ENCODE results near the gene SLC10A4.
"Not testable (repeated sequence)": the region's sequence is repeated elsewhere in the genome, so short reads cannot be mapped to it uniquely, and the experiment has no call there.

SLC10A4 gene

GRCh38 chr4:48483006-48483776 lies at the start of gene SLC10A4:
Gene SLC10A4 (plus strand): TSS chr4:48483343. CDS start chr4:48483562, 219 bp downstream.
- no peak for DNase-seq

GRCh38 chr4:48436318-48436717 lies 46.8 kb upstream of the SLC10A4 start:
- DNase-seq: no peak

GRCh38 chr4:48439988-48440387 lies 43.2 kb upstream of the SLC10A4 start:
- no peak for DNase-seq

GRCh38 chr4:48440914-48441313 lies 42.2 kb upstream of the SLC10A4 start:
- DNase-seq: not testable (repeated sequence)

DNA sequence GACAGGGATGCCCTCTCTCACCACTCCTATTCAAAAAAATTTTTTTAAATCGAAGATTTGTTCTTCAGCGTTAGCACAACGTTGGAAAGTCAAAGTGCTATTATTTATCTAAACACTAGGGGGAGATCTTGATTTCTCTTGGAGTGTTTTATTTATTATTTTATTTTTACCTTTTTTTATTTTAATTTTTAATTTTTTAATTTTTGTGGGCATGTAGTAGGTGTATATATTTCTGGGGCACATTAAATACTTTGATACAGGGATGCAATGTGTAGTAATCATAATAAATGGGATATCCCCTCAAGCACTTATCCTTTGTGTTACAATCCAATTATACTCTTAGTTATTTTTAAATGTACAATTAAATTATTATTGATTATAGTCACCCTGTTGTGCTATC lies 37.4 kb upstream of the SLC10A4 start:
- DNase-seq: no peak

DNA sequence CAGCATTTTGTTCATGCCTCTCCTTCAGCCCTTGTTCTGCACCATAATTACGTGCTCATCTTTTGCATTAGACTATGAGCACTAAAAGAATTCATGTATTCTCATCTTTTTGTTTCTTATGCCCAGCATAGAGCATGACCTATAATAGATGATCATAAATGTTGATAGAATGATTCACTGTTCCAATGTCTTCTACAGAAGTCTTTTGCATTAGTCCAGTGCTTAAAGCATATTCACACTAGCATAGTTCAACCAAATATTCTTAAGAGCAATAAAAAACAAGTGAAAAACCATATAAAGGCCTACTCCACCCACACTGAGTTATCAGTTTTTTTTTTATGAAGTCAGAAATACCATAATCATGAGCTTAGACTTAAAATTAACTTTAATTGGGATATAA lies 36.5 kb upstream of the SLC10A4 start:
- no peak for DNase-seq

GRCh38 chr4:48449151-48449550 lies 34.0 kb upstream of the SLC10A4 start:
- DNase-seq: no peak

GRCh38 chr4:48450740-48451139 lies 32.4 kb upstream of the SLC10A4 start:
- no peak for DNase-seq

DNA sequence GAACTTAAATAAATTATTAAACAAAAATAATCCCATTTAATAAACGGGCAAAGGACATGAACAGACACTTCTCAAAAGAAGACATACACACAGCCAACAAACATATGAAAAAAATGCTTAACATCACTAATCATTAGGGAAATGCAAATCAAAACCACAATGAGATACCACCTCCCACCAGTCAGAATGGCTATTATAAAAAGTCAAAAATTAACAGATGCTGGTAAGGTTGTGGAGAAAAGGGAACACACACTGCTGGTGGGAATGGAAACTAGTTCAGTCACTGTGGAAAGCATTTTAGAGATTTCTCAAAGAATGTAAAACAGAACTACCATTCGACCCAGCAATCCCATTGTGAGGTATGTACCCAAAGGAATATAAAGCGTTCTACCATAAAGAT lies 31.5 kb upstream of the SLC10A4 start:
- DNase-seq: not testable (repeated sequence)

DNA sequence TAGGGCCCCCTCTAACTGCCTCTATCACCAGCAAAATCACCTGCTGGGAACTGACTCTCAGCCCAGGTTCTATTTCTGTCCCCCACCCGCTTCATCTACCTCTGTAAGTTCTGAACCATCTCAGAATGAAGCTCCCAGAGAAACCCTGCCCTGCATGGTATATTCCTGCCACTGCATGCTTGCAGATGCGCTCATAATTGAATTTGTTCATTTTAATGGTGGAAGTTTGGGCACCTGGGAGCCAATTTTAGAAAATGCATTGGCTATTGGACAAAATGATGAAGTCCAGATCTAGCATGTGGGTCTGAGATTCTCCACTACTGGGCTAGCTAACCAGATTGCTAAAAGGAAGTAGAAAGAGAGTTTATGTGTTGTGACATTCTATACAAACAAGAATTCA lies 28.6 kb upstream of the SLC10A4 start:
- DNase-seq: no peak

- no peak for DNase-seq
Observed at GRCh38 chr4:48461000-48461399, 22.1 kb upstream of the SLC10A4 start.

DNA sequence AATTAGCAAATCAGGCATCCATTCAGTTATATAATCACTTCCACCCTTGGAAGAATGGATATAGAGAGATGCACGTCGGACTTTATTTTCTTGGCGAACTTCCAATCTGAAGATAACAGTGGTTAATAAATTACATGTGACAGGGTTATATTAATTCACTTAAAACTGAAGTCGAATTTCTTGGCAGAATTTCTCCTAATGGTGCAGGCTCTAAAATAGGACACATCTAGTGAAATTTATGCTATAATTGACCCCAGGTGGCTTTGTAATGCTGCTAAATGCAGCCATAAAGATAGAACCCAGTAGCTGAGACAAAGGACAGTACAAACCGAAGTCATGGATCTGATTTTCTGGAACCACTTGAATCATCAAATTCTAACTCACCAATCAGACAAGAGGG lies 20.8 kb upstream of the SLC10A4 start:
- DNase-seq: no peak

GRCh38 chr4:48467442-48467841 lies 15.7 kb upstream of the SLC10A4 start:
- DNase-seq: no peak

DNA sequence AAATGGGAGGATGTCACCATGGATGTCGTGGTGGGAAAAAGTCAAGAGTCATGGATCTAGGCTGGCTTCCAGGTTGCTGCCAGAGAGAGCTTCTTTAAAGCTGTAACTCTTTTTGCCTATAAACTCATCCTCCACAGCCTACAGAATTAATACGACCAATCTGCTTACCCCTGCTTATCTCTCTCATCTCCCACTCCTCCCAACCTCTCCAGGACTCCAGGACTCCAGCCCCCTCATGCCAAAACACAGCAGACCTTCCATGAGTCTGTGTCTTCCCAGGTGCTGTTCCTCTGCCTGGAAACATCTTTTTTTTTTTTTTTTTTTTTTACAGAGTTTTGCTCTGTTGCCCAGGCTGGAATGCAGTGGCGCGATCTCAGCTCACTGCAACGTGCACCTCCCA lies 15.3 kb upstream of the SLC10A4 start:
- DNase-seq: no peak

GRCh38 chr4:48470137-48470536 lies 13.0 kb upstream of the SLC10A4 start:
- no peak for DNase-seq

GRCh38 chr4:48470570-48470969 lies 12.6 kb upstream of the SLC10A4 start:
- peak; percentile 5 for DNase-seq

DNA sequence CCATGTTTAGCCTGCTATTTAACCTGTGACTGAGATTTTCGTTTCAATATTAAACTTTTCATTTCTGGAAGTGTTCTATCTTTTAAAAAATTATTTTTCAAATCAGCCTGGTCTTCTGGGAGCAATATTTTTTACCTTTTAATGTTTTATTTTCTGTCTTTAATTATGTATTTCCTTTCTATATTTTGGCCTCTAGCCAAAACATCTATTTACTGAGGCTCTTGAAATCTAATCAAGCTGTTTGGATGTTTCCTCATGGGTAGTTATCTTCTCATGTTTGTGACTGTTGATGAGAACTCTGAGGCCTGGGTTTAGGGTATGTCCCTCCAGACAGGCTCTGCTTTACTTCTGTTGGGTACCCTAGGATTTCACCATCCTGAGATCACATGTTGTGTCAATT lies 10.3 kb upstream of the SLC10A4 start:
- no peak for DNase-seq

GRCh38 chr4:48475770-48476169 lies 7.4 kb upstream of the SLC10A4 start:
- DNase-seq: no peak

GRCh38 chr4:48478273-48478672 lies 4.9 kb upstream of the SLC10A4 start:
- no peak for DNase-seq

DNA sequence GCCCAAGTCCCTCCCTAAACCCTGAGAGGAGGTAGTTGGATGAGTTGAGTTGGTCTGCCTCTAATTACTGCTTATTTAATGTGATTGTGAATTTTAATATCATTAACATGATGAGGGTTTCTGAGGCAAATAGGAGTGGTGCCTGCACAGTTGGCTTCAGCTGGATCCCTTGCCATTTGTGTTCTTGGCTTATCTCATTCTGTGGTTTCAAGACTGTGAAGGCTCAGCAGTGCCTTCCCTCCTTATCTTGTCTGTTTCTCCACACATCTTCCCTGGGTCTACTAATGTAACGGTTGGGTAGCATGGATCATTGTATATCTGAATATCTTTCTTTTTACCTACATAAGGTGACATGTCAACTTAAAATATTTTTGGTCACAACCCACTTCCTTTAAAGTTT lies 1.6 kb upstream of the SLC10A4 start:
- DNase-seq: no peak

DNA sequence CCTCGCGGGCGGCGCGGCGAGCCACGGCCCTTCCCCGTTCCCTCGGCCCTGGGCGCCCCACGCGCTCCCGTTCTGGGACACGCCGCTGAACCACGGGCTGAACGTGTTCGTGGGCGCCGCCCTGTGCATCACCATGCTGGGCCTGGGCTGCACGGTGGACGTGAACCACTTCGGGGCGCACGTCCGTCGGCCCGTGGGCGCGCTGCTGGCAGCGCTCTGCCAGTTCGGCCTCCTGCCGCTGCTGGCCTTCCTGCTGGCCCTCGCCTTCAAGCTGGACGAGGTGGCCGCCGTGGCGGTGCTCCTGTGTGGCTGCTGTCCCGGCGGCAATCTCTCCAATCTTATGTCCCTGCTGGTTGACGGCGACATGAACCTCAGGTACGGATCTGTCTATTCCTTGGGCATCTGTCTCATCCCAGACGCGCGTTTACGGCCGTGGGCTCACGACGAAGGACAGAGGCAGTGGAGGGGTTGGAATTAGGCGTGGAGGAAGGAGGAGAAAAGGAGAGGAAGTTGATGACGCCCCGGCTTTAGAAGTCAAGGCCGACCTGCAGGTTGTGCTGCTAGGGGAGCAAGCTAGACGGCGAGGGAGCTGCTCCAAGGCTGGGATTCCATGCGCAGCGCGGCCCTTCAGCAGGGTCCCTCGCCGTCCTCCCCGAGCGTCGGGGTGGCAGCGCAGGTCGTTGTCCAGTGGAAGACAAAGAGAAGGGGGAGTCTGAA lies 792 bp downstream of the SLC10A4 start:
- DNase-seq: peak; percentile 6

DNA sequence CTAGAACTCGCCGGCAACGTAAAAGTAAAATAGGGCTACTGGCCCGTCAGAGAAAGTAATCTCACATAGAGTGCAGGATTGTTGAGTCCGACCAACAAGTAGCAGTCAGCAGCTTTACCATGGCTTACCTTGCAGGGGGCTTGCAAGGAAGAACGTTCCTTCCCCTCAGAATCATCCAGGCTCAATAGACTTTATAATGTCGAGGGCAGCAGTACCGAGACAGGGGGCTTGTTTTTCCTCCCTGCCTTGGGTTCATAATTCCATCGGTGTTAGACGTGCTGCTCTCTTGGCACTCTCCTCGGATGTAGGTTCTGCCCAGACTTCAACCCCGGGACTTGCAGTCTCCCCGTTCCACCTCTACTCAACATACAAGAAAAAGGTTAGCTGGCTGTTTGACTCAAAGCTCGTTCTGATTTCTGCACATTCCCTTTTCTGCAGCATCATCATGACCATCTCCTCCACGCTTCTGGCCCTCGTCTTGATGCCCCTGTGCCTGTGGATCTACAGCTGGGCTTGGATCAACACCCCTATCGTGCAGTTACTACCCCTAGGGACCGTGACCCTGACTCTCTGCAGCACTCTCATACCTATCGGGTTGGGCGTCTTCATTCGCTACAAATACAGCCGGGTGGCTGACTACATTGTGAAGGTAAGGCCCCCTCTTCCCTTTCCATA lies 1.5 kb downstream of the SLC10A4 start:
- no peak for DNase-seq

DNA sequence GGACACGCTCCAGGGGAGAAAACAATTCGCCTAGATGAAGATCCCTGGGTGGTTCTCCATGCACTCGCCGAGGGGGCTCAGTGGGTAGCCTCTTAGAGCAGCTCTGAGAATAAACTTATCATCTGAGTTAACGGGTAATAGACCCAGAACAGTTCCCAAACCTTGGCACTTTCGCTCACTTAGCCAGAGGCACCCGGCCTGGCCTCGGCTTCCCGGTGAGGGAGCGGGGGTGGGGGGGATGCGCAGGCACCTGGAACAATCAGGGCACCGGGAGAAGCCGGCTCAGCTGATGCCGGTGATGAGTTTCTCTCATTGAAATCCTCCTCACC lies 6.5 kb downstream of the SLC10A4 start:
- DNase-seq: no peak

- no peak for DNase-seq
Observed at GRCh38 chr4:48490012-48490679, 7.0 kb downstream of the SLC10A4 start, which contains the start of gene ZAR1. Gene ZAR1 (plus strand): TSS chr4:48490252. CDS start chr4:48490292, 40 bp downstream.

Measured in NCI-H2107 (cell line).